CD4-positive, alpha-beta T cell treated with Interleukin-2 at 100 ng/mL for 4 hours (primary cell): ENCODE results near the gene OPN5.

Source experiments
- DNase-seq: peaks from one replicate; pipeline ENCODE4 v3.0.0-alpha.2; 2020; ENCODE audit warnings: low spot score

Gene OPN5

DNA sequence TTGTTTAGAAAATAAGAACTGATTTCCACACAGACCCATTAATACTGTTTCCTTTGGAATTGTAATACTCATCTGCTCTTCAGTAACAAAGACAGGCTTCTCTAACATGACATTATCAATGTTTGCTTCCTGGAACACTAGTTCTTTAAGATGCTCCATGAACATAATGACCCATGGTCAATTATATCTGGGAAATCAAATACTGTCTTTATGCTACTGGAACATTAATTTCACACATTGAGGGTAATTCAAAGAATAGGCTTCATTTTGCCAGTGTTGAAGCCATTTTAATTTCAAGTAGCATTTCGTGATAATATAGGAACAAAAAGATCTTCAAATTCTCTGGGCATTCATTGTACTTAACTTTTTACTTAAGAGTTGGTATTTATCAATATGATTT, 80.9 kb downstream of the OPN5 start:
- no peak for DNase-seq

DNA sequence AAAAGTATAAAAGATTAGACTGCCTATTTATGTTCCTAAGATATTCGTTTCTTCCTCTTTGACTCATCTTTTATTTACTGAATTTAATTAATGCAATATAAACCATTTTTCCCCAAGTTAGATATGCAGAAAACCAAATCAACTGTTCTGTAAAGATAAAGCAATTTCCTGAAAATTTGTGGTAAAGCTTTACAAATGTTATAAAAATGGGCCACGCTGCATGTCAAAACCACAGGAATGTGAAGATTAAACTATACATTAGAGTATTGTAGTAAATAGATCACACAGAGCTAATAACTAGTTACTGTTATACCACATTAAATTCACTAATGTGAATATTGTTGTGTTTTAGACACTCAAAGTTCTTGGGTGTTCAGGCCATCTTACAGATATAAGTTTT, 83.4 kb downstream of the OPN5 start:
- no peak for DNase-seq

DNA sequence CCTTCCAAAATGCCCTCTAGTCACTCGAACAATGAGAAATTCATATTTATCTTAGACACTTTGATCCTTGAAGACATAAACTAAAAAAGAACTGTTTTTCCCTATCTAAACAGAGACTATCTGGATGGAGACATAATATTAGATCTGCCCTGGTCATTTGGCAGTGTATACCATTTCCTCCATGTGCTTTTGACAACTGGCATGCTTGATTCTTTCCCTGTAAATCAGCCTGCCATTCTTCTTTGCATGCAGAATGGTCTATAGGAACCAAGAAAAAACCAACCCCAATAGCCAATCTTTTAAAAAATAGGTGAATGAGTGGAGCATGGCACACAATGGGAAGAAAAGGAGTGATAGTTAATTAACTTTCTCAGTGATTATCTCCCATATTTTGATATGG, 93.8 kb downstream of the OPN5 start:
- no peak for DNase-seq
